Pericardium fibroblast (primary cell): Measurements from ENCODE around the gene HCST. TPM values are rescaled to one million over a fixed set of nuclear protein-coding genes. Genes with fewer than 3 reads are reported as not detected.

ENCODE experiments used
- total RNA-seq: library from RNA; depleted of rRNA; stranded (reverse); fragments of >200 nt; gene quantifications from 2 replicates; pipeline ENCODE4 v1.2.3, GENCODE V29; 2015

Gene HCST, protein sequence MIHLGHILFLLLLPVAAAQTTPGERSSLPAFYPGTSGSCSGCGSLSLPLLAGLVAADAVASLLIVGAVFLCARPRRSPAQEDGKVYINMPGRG
- total RNA-seq = not detected in 2 replicates

DNA sequence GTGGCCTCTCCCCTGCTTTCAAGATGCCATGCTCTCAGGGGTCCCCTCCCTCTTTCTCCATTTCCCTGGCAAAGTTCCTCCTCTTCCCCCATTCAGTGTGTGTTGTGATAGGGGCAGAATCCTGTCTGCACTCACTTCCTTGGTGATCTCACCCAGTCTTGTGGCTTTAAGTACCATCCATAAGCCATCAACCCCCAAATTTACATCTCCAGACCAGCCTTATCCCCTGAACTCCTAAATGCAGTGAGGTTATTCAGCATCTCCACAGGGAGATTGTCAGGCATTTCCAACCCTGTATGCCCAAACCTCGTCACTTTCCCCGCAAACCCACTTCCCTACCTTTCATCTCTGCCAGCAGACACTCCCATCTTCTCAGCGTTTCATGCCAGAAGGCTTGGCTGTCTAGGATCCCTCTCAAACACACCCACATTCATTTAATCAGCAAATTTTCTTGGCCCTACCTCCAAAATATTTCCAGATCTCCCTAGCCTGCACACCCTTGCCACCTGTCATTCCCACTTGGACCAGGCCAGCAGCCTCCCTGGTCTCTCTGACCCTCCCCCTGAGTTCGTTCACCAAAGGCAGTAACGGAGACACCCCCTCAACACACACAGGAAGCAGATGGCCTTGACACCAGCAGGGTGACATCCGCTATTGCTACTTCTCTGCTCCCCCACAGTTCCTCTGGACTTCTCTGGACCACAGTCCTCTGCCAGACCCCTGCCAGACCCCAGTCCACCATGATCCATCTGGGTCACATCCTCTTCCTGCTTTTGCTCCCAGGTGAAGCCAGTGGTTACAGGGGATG lies at the start of gene HCST:
TSS of gene HCST (plus strand) at position 676 of the 808 bp plus-strand sequence. CDS start at position 741, 65 bp downstream.

DNA sequence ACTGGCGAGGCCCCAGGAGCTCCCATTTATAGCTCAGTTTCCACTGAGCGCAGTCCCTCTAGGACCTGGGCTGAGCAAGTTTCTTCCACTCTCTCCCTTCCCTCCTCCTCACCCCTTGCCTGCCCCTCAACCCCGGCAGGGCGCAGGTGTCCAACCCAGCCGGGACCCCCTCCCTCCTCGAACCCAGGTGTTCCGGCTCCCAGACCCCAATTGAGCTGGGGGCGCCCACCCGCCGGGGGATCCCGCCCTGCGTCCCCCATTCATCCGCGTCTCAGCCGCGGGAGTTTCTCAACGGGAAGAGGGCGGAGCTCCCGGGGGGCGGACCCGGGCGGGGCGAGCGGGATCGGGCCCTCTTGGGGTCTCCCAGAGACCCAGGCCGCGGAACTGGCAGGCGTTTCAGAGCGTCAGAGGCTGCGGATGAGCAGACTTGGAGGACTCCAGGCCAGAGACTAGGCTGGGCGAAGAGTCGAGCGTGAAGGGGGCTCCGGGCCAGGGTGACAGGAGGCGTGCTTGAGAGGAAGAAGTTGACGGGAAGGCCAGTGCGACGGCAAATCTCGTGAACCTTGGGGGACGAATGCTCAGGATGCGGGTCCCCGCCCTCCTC lies 45.7 kb upstream of the HCST start, which contains the start of gene KIRREL2:
TSS of gene KIRREL2 (plus strand) at position 366 of the 604 bp plus-strand sequence. CDS start at position 575, 209 bp downstream.

DNA sequence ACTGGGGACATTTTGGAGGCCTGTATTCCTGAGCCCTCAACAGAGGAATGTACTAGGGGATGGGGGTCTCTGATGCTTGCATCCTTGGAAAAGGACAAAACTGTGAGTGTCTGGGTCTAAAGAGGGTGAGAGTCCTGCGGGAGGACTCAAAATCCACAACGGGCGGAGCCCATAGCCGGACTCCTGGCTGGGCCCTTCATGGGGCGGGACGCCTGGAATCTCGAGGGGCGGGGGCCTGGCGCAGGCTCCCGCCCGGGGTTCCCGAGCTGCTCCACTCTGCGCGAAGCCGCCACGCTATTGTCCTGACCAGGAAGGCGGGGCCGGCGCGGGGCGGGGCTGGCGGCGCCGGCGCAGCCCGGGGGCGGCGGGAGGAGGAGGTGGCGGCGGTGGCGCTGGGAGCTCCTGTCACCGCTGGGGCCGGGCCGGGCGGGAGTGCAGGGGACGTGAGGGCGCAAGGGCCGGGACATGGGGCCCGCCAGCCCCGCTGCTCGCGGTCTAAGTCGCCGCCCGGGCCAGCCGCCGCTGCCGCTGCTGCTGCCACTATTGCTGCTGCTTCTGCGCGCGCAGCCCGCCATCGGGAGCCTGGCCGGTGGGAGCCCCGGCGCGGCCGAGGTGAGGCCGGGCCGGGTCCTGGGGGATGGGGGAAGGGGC lies 34.0 kb upstream of the HCST start, which contains the start of gene APLP1:
TSS of gene APLP1 (plus strand) at position 403 of the 651 bp plus-strand sequence. CDS start at position 466, 63 bp downstream.

DNA sequence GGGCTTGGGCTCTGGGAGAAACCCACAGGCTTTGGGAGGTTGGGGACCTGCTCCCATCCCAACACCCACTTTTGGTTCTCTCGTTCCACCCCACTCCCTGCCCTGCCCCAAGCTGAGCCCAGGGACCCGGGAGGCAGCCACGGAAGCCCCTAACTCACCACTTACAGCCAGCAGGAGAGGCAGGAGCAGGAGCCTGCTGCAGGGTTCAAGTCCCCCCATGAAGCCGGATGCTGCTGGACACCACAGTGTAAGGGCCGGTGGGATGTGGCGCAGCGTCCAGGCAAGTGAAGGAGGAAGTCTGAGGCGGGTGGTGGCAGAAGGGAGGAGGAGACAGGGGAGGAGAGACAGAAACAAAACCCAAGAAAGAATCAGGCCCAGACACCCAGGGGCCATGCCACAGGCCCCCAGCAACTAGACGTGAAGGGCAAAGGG lies 5.7 kb downstream of the HCST start, which contains the start of gene TYROBP:
TSS of gene TYROBP (minus strand) at position 286 of the 432 bp plus-strand sequence. CDS start at position 219, 67 bp downstream.

DNA sequence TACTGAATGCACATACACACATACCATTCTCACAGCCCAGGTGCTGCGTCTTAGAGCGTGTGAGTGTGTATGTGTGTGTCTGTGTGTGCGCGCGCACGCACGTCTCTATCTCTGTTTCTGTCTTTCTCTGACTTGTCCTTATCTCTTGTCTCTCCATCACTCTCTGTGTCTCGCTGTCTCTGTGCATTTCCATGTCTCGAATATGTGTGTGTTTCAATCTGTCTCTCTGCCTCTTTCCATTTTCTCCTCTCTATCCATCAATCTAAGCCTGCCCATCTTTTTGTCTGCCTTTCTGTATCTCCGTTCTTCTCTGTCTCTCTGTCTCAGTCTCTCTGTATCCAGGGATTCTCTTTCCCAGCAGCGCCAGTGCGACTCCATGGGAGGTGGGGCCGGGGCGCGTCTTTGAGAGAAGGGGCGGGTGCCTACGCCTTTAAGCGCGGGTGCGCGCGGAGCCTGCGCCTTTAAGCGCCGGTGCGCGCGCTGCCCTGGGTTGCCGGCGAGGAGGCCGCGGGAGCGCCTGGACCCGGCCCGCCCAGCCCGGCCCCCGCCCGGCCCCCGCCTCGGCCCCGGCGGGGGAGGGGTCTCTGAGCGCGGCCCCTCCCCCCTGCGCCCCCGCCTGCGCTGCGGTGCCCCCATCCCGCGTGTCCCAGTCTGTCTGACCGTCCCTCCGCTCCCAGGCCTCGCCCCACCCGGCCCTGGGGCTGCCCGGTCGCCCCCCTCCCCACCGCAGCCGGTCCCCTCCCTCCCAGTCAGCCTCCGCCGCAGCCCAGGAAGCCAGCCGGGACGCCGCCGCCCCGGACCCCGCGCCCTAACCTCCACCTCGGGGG lies 33.8 kb downstream of the HCST start, which contains the start of gene LRFN3:
TSS of gene LRFN3 (plus strand) at position 464 of the 827 bp plus-strand sequence. CDS start 3,052 bp downstream, outside the sequence.

Other genes with a start within 250 kb of the HCST start
- gene UPK1A, start 236.0 kb upstream of the HCST start, total RNA-seq = not detected in 2 replicates
- not detected in 2 replicates for gene ZBTB32, start 198.0 kb upstream of the HCST start, total RNA-seq
- gene KMT2B, start 184.5 kb upstream of the HCST start, total RNA-seq = 13.9 and 17.9 TPM in 2 replicates
- 9.8 and 13.5 TPM in 2 replicates for gene IGFLR1, start 160.1 kb upstream of the HCST start, total RNA-seq
- gene U2AF1L4, start 157.1 kb upstream of the HCST start, total RNA-seq = 11.0 and 18.2 TPM in 2 replicates
- gene PSENEN, start 156.9 kb upstream of the HCST start, total RNA-seq = 39.8 and 52.0 TPM in 2 replicates
- gene LIN37, start 154.0 kb upstream of the HCST start, total RNA-seq = 11.7 and 13.5 TPM in 2 replicates
- 142 and 170 TPM in 2 replicates for gene HSPB6, start 145.5 kb upstream of the HCST start, total RNA-seq
- gene PROSER3, start 144.4 kb upstream of the HCST start, total RNA-seq = 5.8 and 7.5 TPM in 2 replicates
- 3.0 and 6.7 TPM in 2 replicates for gene ARHGAP33, start 127.0 kb upstream of the HCST start, total RNA-seq
- not detected in 2 replicates for gene PRODH2, start 89.7 kb upstream of the HCST start, total RNA-seq
- gene NPHS1, start 50.0 kb upstream of the HCST start, total RNA-seq = not detected in 2 replicates
- gene KIRREL2, start 45.6 kb upstream of the HCST start, total RNA-seq = 0.17 TPM in 1 of 2 replicates, not detected in the other
- gene APLP1, start 34.0 kb upstream of the HCST start, total RNA-seq = 8.9 and 27.8 TPM in 2 replicates
- 0.34 and 1.5 TPM in 2 replicates for gene NFKBID, start 2.0 kb upstream of the HCST start, total RNA-seq
- gene TYROBP, start 5.8 kb downstream of the HCST start, total RNA-seq = not detected in 2 replicates
- gene LRFN3, start 33.8 kb downstream of the HCST start, total RNA-seq = 8.6 and 9.7 TPM in 2 replicates
- gene SDHAF1, start 92.7 kb downstream of the HCST start, total RNA-seq = 37.3 and 43.3 TPM in 2 replicates
- gene SYNE4, start 106.3 kb downstream of the HCST start, total RNA-seq = 0.35 TPM in 1 of 2 replicates, not detected in the other
- 20.9 and 23.7 TPM in 2 replicates for gene ALKBH6, start 111.7 kb downstream of the HCST start, total RNA-seq
- 18.4 and 29.3 TPM in 2 replicates for gene CLIP3, start 130.3 kb downstream of the HCST start, total RNA-seq
- gene THAP8, start 151.8 kb downstream of the HCST start, total RNA-seq = 11.9 and 20.5 TPM in 2 replicates
- 0.09 and 1.2 TPM in 2 replicates for gene WDR62, start 152.4 kb downstream of the HCST start, total RNA-seq
- gene OVOL3, start 208.6 kb downstream of the HCST start, total RNA-seq = not detected in 2 replicates
- gene POLR2I, start 212.3 kb downstream of the HCST start, total RNA-seq = 34.4 and 47.3 TPM in 2 replicates
- 159 and 271 TPM in 2 replicates for gene TBCB, start 212.9 kb downstream of the HCST start, total RNA-seq
- gene CAPNS1, start 237.5 kb downstream of the HCST start, total RNA-seq = 190 and 422 TPM in 2 replicates
- gene COX7A1, start 249.9 kb downstream of the HCST start, total RNA-seq = 17.6 and 22.8 TPM in 2 replicates